T-cell (primary cell): ENCODE measurements around the gene SIRT7. TPM values are rescaled to one million over a fixed set of nuclear protein-coding genes. Genes with fewer than 3 reads are reported as not detected.

ENCODE experiments used
- ATAC-seq, 4 experiments: fragments of 200-7000 bp in 3 of 4; fragments of 150-1000 bp in 1 of 4; cut with Tn5 transposase; replicated peaks in 1 of 4; 1 replicate in 3 of 4; 2 replicates in 1 of 4; pipeline ENCODE4 v1.10.0; 2021; ENCODE audit warnings: moderate library complexity in 3 of 4, mild to moderate bottlenecking in 2 of 4, moderate number of reproducible peaks in 1 of 4
- CTCF ChIA-PET, 2 donors: fragments of 300-600 bp; sonication (Branson Sonifier 250); formaldehyde crosslinking; loops; one replicate each; lab custom pipeline; 2022; ENCODE audit warnings: antibody characterized with exemption in 2 of 2; lab: Charles Lee
- POLR2A ChIA-PET, 2 donors: fragments of 300-600 bp; sonication (Branson Sonifier 250); formaldehyde crosslinking; loops; one replicate each; lab custom pipeline; 2022; ENCODE audit warnings: antibody characterized with exemption in 2 of 2; lab: Charles Lee
- DNase-seq, 35 experiments: peaks; one replicate each; pipeline versions ENCODE4 v3.0.0 to v3.0.0-alpha.2; 2013 to 2023
- H3K27ac ChIP-seq: one replicate; pipeline ENCODE4 v1.5.1; 2013; ENCODE audit warnings: low read length
- H3K27me3 ChIP-seq, 2 experiments: replicated peaks in 1 of 2; 1 replicate in 1 of 2; 2 replicates in 1 of 2; pipeline versions ENCODE4 v1.6.1 to v1.7.0; 2013; ENCODE audit warnings: low read length in 1 of 2, mixed read lengths in 1 of 2; ENCODE audit not compliant: control insufficient read depth in 2 of 2, insufficient read depth in 2 of 2; ENCODE audit errors: extremely low read depth in 1 of 2
- H3K36me3 ChIP-seq, 2 donors: 1 replicate in 1 of 2; 2 replicates in 1 of 2; pipeline versions ENCODE4 v1.6.1 to v1.7.0; 2013; ENCODE audit warnings: low read length in 1 of 2; ENCODE audit not compliant: control insufficient read depth in 2 of 2, insufficient read depth in 1 of 2; ENCODE audit errors: extremely low read depth in 1 of 2
- H3K4me1 ChIP-seq, 2 experiments: 1 replicate in 1 of 2; 2 replicates in 1 of 2; pipeline versions ENCODE4 v1.6.1 to v1.7.0; 2013; ENCODE audit warnings: low read length in 2 of 2, mixed read lengths in 1 of 2; ENCODE audit not compliant: insufficient read depth in 2 of 2, control insufficient read depth in 1 of 2; ENCODE audit errors: extremely low read depth in 1 of 2
- H3K4me3 ChIP-seq, 2 donors: 1 replicate in 1 of 2; 2 replicates in 1 of 2; pipeline versions ENCODE4 v1.5.1 to v1.7.0; 2013; ENCODE audit warnings: mild to moderate bottlenecking in 2 of 2, low read length in 1 of 2, moderate library complexity in 1 of 2; ENCODE audit not compliant: control insufficient read depth in 1 of 2; ENCODE audit errors: extremely low read depth in 1 of 2
- H3K9me3 ChIP-seq: 2 replicates; pipeline ENCODE4 v1.7.0; 2013
- H3K27ac Mint-ChIP-seq, 2 donors: one replicate each; pipeline ENCODE4 v1.8.0; 2020 to 2021; ENCODE audit warnings: mild to moderate bottlenecking in 2 of 2, mixed read lengths in 2 of 2
- H3K27me3 Mint-ChIP-seq, 2 donors: one replicate each; pipeline ENCODE4 v1.8.0; 2021 to 2022; ENCODE audit warnings: mixed read lengths in 2 of 2
- H3K36me3 Mint-ChIP-seq: one replicate; pipeline ENCODE4 v1.8.0; 2021; ENCODE audit warnings: mixed read lengths
- H3K4me1 Mint-ChIP-seq, 3 donors: one replicate each; pipeline ENCODE4 v1.8.0; 2020 to 2022; ENCODE audit warnings: mixed read lengths in 3 of 3, mild to moderate bottlenecking in 1 of 3
- H3K4me3 Mint-ChIP-seq, 3 donors: one replicate each; pipeline ENCODE4 v1.8.0; 2020 to 2022; ENCODE audit warnings: mild to moderate bottlenecking in 3 of 3, mixed read lengths in 3 of 3, moderate library complexity in 3 of 3
- H3K9me3 Mint-ChIP-seq, 3 donors: one replicate each; pipeline ENCODE4 v1.8.0; 2020 to 2022; ENCODE audit warnings: mixed read lengths in 3 of 3
- WGBS: methylation state at CpG from one replicate; pipeline ENCODE4 v1.1.5; 2013; ENCODE audit warnings: missing lambda C conversion rate; ENCODE audit not compliant: insufficient coverage; 5-methylcytosine and 5-hydroxymethylcytosine counted together
- total RNA-seq, 35 experiments: library from RNA in 6 of 35; stranded (reverse) in 6 of 35; fragments of 120-200 nt in 1 of 35; gene quantifications; one replicate each; pipeline versions ENCODE4 v1.2.1 to v1.2.4 and lab custom pipeline; 2013 to 2026

Gene SIRT7
- total RNA-seq, 5 donors from 2014 or later (not counting 1 experiment from before 2014, with no cell fraction given) = 54.3 to 96.2 (median 77.4) TPM

DNA sequence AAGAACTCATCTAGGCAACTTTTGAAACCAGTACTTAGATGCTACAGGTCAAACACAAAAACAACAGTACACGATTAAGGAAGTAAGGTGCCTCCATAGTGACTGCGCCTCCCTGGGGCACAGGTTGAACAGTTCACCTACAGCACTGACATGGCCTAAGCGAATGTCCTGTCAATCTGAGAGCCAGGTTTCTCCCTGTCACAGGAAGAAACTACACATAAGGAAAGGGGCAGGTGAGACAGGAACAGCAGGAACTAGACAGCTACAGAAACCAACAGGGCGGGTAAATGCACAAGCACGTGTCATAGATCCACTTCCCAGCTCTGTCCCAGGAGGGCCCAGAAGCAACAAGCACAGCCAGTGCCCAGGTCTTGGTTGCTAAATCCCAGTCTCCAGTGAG is 38.9 kb downstream of the SIRT7 start:
- H3K4me1 Mint-ChIP-seq = peaks cover 0 to 4% (median under 1%) of the 10 kb centered on the region in 3 donors
- H3K36me3 ChIP-seq = peaks cover 0 to 18% of the 10 kb centered on the region in 2 donors
- no peaks in the 10 kb centered on the region for H3K27me3 Mint-ChIP-seq
- ChIA-PET CTCF (no interaction called here), POLR2A (no interaction called here)
- H3K36me3 Mint-ChIP-seq = peaks cover 16% of the 10 kb centered on the region
- 96% methylated on average over 3 of the region's 5 CpGs for WGBS
- no peak for ATAC-seq
- no peak overlapping the region for H3K27ac ChIP-seq
- DNase-seq = no peak
- no peaks in the 10 kb centered on the region for H3K4me1 ChIP-seq
- H3K9me3 Mint-ChIP-seq = no peaks in the 10 kb centered on the region
- no peaks in the 10 kb centered on the region for H3K9me3 ChIP-seq
- H3K4me3 ChIP-seq = no peak overlapping the region
- no peaks in the 10 kb centered on the region for H3K27me3 ChIP-seq
- no peak overlapping the region for H3K4me3 Mint-ChIP-seq
- H3K27ac Mint-ChIP-seq = no peak overlapping the region

DNA sequence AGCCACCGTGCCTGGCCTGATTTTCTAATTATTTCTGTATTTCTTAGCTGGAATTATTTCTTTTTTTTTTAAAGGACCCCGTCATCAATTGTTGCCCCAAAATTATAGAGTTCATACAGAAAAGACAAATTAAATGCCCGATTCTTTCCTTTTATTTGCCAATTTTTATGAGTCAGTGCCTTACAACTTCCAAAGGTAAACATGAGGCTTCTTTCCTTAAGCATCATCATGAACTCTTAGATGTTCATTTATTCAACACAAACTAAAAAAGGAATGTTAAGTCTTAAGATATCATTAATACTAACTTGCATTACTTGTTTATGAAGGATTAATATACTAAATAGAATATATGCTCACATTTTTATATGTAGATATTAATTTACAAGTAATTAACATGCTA is 39.7 kb downstream of the SIRT7 start:
- Histone ChIP-seq H3K9me3 (no peaks in the 10 kb centered on the region), H3K36me3 (peaks cover 0 to 18% of the 10 kb centered on the region in 2 donors), H3K4me1 (peaks cover 0 to under 1% of the 10 kb centered on the region in 2 experiments), H3K4me3 (no peak overlapping the region), H3K27ac (no peak overlapping the region), H3K27me3 (no peaks in the 10 kb centered on the region)
- no peak for DNase-seq
- ChIA-PET CTCF (no interaction called here), POLR2A (no interaction called here)
- peaks cover 16% of the 10 kb centered on the region for H3K36me3 Mint-ChIP-seq
- no peaks in the 10 kb centered on the region for H3K9me3 Mint-ChIP-seq
- no peak overlapping the region for H3K4me3 Mint-ChIP-seq
- WGBS = 100% methylated on average over 2 of the region's 3 CpGs
- no peak overlapping the region for H3K27ac Mint-ChIP-seq
- no peak for ATAC-seq
- H3K27me3 Mint-ChIP-seq = no peaks in the 10 kb centered on the region
- peaks cover 4 to 9% (median 7%) of the 10 kb centered on the region in 3 donors for H3K4me1 Mint-ChIP-seq

- H3K4me1 ChIP-seq = peaks cover 2 to 8% of the 10 kb centered on the region in 2 experiments
- no peaks in the 10 kb centered on the region for H3K27me3 ChIP-seq
- Mint-ChIP-seq H3K27ac (no peak overlapping the region), H3K4me3 (no peak overlapping the region), H3K36me3 (peaks cover 14% of the 10 kb centered on the region), H3K27me3 (no peaks in the 10 kb centered on the region), H3K9me3 (no peaks in the 10 kb centered on the region), H3K4me1 (peaks cover 9 to 16% (median 14%) of the 10 kb centered on the region in 3 donors)
- no peaks in the 10 kb centered on the region for H3K9me3 ChIP-seq
- POLR2A ChIA-PET = no interaction called here
- WGBS = 90% methylated on average over 2 of the region's 5 CpGs
- peaks cover 0 to 18% of the 10 kb centered on the region in 2 donors for H3K36me3 ChIP-seq
- CTCF ChIA-PET = no interaction called here
- DNase-seq (no peak), ATAC-seq (no peak)
- no peak overlapping the region for H3K27ac ChIP-seq
- H3K4me3 ChIP-seq = no peak overlapping the region
Observed at GRCh38 chr17:81877569-81877968, 40.4 kb downstream of the SIRT7 start.

DNA sequence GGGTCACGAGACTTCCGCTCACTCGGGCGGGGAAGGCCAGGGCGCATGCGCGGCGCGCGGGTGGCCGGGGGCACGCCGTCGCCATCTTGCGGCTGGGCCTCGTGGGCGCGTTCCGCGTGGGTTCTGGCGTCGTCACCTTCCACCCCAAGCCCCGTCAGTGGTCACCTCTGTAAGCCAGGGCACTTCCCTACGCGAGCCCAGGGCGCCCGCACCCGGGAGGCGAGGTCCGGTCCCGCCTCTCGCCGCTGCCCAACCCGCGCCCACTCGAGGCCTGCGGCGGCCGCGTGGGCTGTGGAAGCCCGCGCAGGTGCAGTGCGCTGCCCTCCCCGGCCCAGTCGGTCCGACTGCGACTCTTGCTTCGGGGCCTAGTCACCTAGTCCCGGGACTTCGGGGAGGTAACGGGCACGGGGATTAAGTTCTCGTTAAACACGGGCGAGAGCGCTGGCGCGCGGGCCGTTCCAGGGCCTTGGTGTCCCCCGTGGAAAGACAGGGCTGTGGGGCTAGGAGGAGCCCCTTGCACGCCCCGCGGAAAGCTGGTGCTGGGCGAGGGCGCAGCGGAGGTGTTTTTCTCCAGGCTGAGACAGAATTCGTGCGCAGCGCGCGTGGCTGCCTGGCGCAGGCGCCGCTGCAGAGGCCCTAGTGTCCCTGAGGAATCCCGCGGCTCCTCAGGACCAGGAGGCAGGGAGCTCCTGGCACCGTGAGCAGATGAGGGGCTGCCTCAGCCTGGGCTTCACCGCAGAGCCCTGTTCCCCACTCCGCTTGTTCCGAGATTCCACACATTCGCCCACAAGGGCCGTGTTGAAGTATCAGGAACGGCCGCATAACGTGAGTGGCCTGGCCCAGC is 46.4 kb downstream of the SIRT7 start:
- H3K9me3 ChIP-seq = no peaks in the 10 kb centered on the region
- no peaks in the 10 kb centered on the region for H3K9me3 Mint-ChIP-seq
- H3K36me3 Mint-ChIP-seq = no peaks in the 10 kb centered on the region
- ChIA-PET POLR2A (no interaction called here), CTCF (interaction anchor here (0.5 to 0.7 kb wide), 4 partner anchors 157 to 628 kb away, joined by 3 to 4 read pairs (median 4); partner anchors contain the start of genes HEXD (in 1 of the 2) and OGFOD3 (in 1 of the 2))
- peak overlapping the region; percentile 93 for H3K27ac Mint-ChIP-seq
- peaks cover 10 to 59% of the 10 kb centered on the region in 2 experiments for H3K4me1 ChIP-seq
- H3K4me3 Mint-ChIP-seq = peak overlapping the region; percentile 81 to 86 (median 83)
- under 1% methylated on average over 86 of the region's 86 CpGs for WGBS
- DNase-seq (peak; percentile 88 to 97 (median 93)), ATAC-seq (peak; percentile 41 to 51 (median 42))
- no peaks in the 10 kb centered on the region for H3K27me3 ChIP-seq
- peak overlapping the region; percentile 70 to 94 for H3K4me3 ChIP-seq
- peak overlapping the region; percentile 98 for H3K27ac ChIP-seq
- H3K4me1 Mint-ChIP-seq = peaks cover 31 to 47% (median 39%) of the 10 kb centered on the region in 3 donors
- H3K36me3 ChIP-seq = peaks cover 7 to 28% of the 10 kb centered on the region in 2 donors
- H3K27me3 Mint-ChIP-seq = no peaks in the 10 kb centered on the region

GRCh38 chr17:81870981-81871386 is 47.0 kb downstream of the SIRT7 start, which contains the start of gene ARHGDIA:
Gene ARHGDIA (minus strand): TSS chr17:81871337. CDS start chr17:81869930, 1,407 bp downstream.
- CTCF ChIA-PET = no interaction called here
- H3K27me3 ChIP-seq = no peaks in the 10 kb centered on the region
- H3K9me3 ChIP-seq = no peaks in the 10 kb centered on the region
- Mint-ChIP-seq H3K4me1 (peaks cover 32 to 49% (median 39%) of the 10 kb centered on the region in 3 donors), H3K36me3 (no peaks in the 10 kb centered on the region), H3K27me3 (no peaks in the 10 kb centered on the region), H3K9me3 (no peaks in the 10 kb centered on the region), H3K27ac (peak within 1 kb of the TSS; percentile 93), H3K4me3 (peak within 1 kb of the TSS; percentile 81 to 86 (median 83))
- peaks cover 7 to 30% of the 10 kb centered on the region in 2 donors for H3K36me3 ChIP-seq
- ATAC-seq = peak; percentile 70 to 79 (median 72)
- DNase-seq = no peak
- H3K4me3 ChIP-seq = peak within 1 kb of the TSS; percentile 81 to 94
- peak within 1 kb of the TSS; percentile 98 for H3K27ac ChIP-seq
- peaks cover 10 to 66% of the 10 kb centered on the region in 2 experiments for H3K4me1 ChIP-seq
- POLR2A ChIA-PET = no interaction called here
- under 1% methylated on average over 47 of the region's 64 CpGs for WGBS

DNA sequence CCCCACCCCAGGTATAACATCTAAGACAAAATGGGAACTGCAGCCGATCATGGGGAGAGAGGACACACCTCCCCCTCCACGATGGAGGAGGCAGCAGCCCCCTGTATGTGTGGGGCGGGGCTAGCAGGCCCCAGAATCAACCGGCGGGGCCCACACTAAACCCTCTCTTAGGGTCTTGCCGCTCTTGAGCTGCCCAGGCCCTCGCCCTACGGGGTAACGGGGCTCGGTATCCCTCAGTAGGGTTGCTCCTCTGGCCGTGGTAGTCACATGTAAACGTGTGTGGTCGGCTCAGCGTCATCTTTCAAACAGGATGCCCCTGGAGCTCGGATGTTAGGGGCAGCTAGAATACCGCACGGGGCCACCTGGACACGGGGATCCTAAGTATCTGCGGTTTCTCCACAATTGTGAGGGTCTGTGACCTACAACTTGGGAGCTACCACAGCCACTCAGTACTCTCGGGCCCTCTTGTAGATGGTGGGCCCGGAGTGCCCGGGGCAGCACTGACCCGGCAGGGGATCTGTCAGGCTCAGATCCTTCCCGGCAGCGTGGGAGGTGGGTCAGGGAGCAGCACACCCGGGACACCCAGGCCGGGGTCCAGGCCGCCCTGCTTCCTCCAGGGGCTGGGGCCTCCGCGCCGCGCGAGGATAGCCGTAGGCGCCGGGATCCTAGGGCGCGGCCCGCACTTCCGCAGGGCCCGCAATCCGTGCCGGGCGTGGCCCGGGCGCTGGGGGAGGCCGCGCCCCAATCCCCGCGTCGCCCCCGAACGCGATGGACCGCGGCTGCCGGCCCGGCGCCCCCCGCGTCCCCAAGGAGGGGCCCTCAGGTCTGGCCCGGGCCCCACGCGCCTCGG is 47.6 kb downstream of the SIRT7 start:
- ATAC-seq (peak; percentile 26 to 53 (median 42)), DNase-seq (peak in 11 of 35 experiments; percentile 20 to 62 (median 38))
- WGBS = under 1% methylated on average over 61 of the region's 65 CpGs
- peak overlapping the region; percentile 81 to 84 (median 82) for H3K4me3 Mint-ChIP-seq
- peak overlapping the region; percentile 87 to 88 for H3K27ac Mint-ChIP-seq
- H3K36me3 Mint-ChIP-seq = no peaks in the 10 kb centered on the region
- no peaks in the 10 kb centered on the region for H3K27me3 Mint-ChIP-seq
- H3K4me1 Mint-ChIP-seq = peaks cover 34 to 52% (median 39%) of the 10 kb centered on the region in 3 donors
- Histone ChIP-seq H3K27ac (peak overlapping the region; percentile 69), H3K36me3 (peaks cover 7 to 30% of the 10 kb centered on the region in 2 donors), H3K4me1 (peaks cover 10 to 66% of the 10 kb centered on the region in 2 experiments), H3K9me3 (no peaks in the 10 kb centered on the region), H3K27me3 (no peaks in the 10 kb centered on the region), H3K4me3 (peak overlapping the region; percentile 62 to 81)
- POLR2A ChIA-PET = no interaction called here
- no peaks in the 10 kb centered on the region for H3K9me3 Mint-ChIP-seq
- CTCF ChIA-PET = interaction anchor here in 1 of 2 donors (0.7 kb wide), 1 partner anchor 80 kb away, joined by 4 read pairs; no protein-coding TSS in a partner anchor
